Liver (tissue), 9 donors: ENCODE data around the gene SMG6. TPM values are rescaled to one million over a fixed set of nuclear protein-coding genes. Genes with fewer than 3 reads are reported as not detected.

ENCODE experiments used
- DNase-seq: peaks from one replicate; pipeline ENCODE4 v3.0.0-alpha.2; 2017; ENCODE audit warnings: low spot score
- H3K27ac ChIP-seq, 2 donors: one replicate each; pipeline ENCODE4 v1.7.0; 2013; ENCODE audit warnings: inconsistent platforms in 2 of 2, low read length in 2 of 2, control low read depth in 1 of 2, low read depth in 1 of 2, mild to moderate bottlenecking in 1 of 2
- H3K27me3 ChIP-seq, 4 donors: one replicate each; pipeline versions ENCODE4 v1.6.1 to v1.7.0; 2013; ENCODE audit warnings: low read length in 3 of 4, inconsistent platforms in 1 of 4, mild to moderate bottlenecking in 1 of 4, moderate library complexity in 1 of 4; ENCODE audit not compliant: control insufficient read depth in 4 of 4, insufficient read depth in 4 of 4
- H3K36me3 ChIP-seq, 4 donors: one replicate each; pipeline versions ENCODE4 v1.6.1 to v1.7.0; 2013; ENCODE audit warnings: low read length in 3 of 4, mild to moderate bottlenecking in 3 of 4, low read depth in 1 of 4, moderate library complexity in 1 of 4; ENCODE audit not compliant: control insufficient read depth in 4 of 4, insufficient read depth in 3 of 4
- H3K4me1 ChIP-seq, 4 donors: one replicate each; pipeline versions ENCODE4 v1.6.1 to v1.7.0; 2013; ENCODE audit warnings: low read length in 3 of 4, mild to moderate bottlenecking in 3 of 4, moderate library complexity in 1 of 4; ENCODE audit not compliant: control insufficient read depth in 4 of 4, insufficient read depth in 4 of 4
- H3K4me3 ChIP-seq, 3 donors: one replicate each; pipeline versions ENCODE4 v1.6.1 to v1.7.0; 2013; ENCODE audit warnings: low read length in 3 of 3, control low read depth in 1 of 3, low read depth in 1 of 3, mild to moderate bottlenecking in 1 of 3
- H3K9ac ChIP-seq, 2 donors: one replicate each; pipeline ENCODE4 v1.7.0; 2013; ENCODE audit warnings: low read length in 2 of 2, mild to moderate bottlenecking in 2 of 2, moderate library complexity in 2 of 2, control low read depth in 1 of 2, low read depth in 1 of 2
- H3K9me3 ChIP-seq, 4 donors: one replicate each; pipeline versions ENCODE4 v1.6.1 to v1.7.0; 2013; ENCODE audit warnings: low read length in 3 of 4; ENCODE audit not compliant: control insufficient read depth in 4 of 4
- EGR1 ChIP-seq, 2 donors: IDR thresholded peaks; 2 replicates each; pipeline ENCODE4 v1.6.1; 2016 to 2018; ENCODE audit warnings: antibody characterized with exemption in 2 of 2, low read depth in 2 of 2
- FOXA2 ChIP-seq: IDR thresholded peaks from 2 replicates; pipeline ENCODE4 v1.6.1; 2016; ENCODE audit warnings: antibody characterized with exemption
- GABPA ChIP-seq, 2 donors: IDR thresholded peaks in 1 of 2; conservative IDR thresholded peaks in 1 of 2; 2 replicates each; pipeline ENCODE4 v1.6.1; 2016; ENCODE audit warnings: antibody characterized with exemption in 2 of 2, mild to moderate bottlenecking in 1 of 2, moderate library complexity in 1 of 2
- HNF4A ChIP-seq, 2 donors: conservative IDR thresholded peaks; 2 replicates each; pipeline ENCODE4 v1.6.1; 2016; ENCODE audit warnings: antibody characterized with exemption in 2 of 2, mild to moderate bottlenecking in 2 of 2
- HNF4G ChIP-seq: IDR thresholded peaks from 2 replicates; pipeline ENCODE4 v1.6.1; 2016; ENCODE audit warnings: antibody characterized with exemption
- MAX ChIP-seq: IDR thresholded peaks from 2 replicates; pipeline ENCODE4 v1.6.1; 2016; ENCODE audit warnings: antibody characterized with exemption
- NR2F2 ChIP-seq: IDR thresholded peaks from 2 replicates; pipeline ENCODE4 v1.6.1; 2016; ENCODE audit warnings: antibody characterized with exemption
- RAD21 ChIP-seq, 2 donors: IDR thresholded peaks; 2 replicates each; pipeline ENCODE4 v1.6.1; 2016; ENCODE audit warnings: antibody characterized with exemption in 2 of 2, mild to moderate bottlenecking in 2 of 2
- TAF1 ChIP-seq: conservative IDR thresholded peaks from 2 replicates; pipeline ENCODE4 v1.6.1; 2016; ENCODE audit warnings: antibody characterized with exemption, mild to moderate bottlenecking
- YY1 ChIP-seq: IDR thresholded peaks from 2 replicates; pipeline ENCODE4 v1.6.1; 2016; ENCODE audit warnings: antibody characterized with exemption, mild to moderate bottlenecking
- WGBS: extraction: QIAGEN DNeasy Blood & Tissue Kit; methylation state at CpG from one replicate; pipeline ENCODE4 v1.1.7; 2013; 5-methylcytosine and 5-hydroxymethylcytosine counted together
- polyA plus RNA-seq, 2 donors: library from polyadenylated mRNA; stranded (reverse) in 1 of 2; unstranded in 1 of 2; fragments of 200-250 nt in 1 of 2; fragments of >200 nt in 1 of 2; fragmentation: Nextera tagmentation in 1 of 2; extraction: Ambion mirVana in 1 of 2; gene quantifications; one replicate each; pipeline versions ENCODE4 v1.2.1 to v1.2.3, GENCODE V29; 2013 to 2015
- total RNA-seq, 2 donors: library from RNA; depleted of rRNA; stranded (reverse); fragments of >200 nt; gene quantifications; one replicate each; pipeline ENCODE4 v1.2.3, GENCODE V29; 2014
- TF ChIP-seq, protein P1 (sequence below): IDR thresholded peaks from 2 replicates; pipeline ENCODE4 v1.6.1; 2016; ENCODE audit warnings: antibody characterized with exemption, mild to moderate bottlenecking
- TF ChIP-seq, protein P2 (sequence below): IDR thresholded peaks from 2 replicates; pipeline ENCODE4 v1.6.1; 2016; ENCODE audit warnings: antibody characterized with exemption
- donor health status: healthy.
- donor health status: healthy.
- donor health status: healthy.
- donor health status: healthy.
- donor health status: healthy.

The SMG6 gene
- total and polyA plus RNA-seq, 4 donors, result 4.9 to 12.0 (median 8.2) TPM

DNA sequence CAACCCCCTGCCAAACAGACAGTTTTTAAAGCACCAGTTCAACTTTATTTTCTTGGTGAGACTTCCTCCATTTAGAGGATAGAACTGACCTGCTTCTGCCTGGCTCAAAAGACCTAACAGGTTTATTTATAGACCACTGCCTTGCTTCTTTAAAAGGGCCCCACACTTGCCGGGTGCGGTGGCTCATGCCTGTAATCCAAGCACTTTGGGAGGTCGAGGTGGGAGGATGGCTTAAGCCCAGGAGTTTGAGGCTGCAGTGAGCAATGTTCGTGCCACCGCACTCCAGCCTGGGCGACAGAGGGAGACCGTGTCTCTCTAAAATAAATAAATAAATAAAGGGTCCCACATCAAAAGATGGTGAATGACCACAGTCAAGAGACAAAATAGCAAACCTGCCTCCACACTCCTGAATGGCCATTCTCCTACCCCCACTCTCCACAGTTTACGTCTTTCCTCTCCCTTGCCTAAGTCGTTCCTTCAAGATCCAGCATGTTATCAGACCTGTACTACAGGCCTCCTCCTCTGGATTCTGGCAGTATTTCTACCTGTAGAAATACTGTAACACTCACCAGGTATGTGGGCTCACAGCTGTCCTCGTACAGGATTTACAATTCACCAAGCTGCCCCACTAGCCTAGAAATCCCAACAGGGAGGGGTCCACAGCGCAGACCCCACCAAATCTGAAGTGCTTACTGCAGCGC is 95.6 kb downstream of the SMG6 start (continued):
- TF ChIP-seq, protein P1, sequence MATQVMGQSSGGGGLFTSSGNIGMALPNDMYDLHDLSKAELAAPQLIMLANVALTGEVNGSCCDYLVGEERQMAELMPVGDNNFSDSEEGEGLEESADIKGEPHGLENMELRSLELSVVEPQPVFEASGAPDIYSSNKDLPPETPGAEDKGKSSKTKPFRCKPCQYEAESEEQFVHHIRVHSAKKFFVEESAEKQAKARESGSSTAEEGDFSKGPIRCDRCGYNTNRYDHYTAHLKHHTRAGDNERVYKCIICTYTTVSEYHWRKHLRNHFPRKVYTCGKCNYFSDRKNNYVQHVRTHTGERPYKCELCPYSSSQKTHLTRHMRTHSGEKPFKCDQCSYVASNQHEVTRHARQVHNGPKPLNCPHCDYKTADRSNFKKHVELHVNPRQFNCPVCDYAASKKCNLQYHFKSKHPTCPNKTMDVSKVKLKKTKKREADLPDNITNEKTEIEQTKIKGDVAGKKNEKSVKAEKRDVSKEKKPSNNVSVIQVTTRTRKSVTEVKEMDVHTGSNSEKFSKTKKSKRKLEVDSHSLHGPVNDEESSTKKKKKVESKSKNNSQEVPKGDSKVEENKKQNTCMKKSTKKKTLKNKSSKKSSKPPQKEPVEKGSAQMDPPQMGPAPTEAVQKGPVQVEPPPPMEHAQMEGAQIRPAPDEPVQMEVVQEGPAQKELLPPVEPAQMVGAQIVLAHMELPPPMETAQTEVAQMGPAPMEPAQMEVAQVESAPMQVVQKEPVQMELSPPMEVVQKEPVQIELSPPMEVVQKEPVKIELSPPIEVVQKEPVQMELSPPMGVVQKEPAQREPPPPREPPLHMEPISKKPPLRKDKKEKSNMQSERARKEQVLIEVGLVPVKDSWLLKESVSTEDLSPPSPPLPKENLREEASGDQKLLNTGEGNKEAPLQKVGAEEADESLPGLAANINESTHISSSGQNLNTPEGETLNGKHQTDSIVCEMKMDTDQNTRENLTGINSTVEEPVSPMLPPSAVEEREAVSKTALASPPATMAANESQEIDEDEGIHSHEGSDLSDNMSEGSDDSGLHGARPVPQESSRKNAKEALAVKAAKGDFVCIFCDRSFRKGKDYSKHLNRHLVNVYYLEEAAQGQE, result no peak
- TF ChIP-seq FOXA2, result no peak
- no peak for TF ChIP-seq YY1
- TF ChIP-seq EGR1 (IDR thresholded peaks at IDR 0.05; ENCODE audit: low read depth in 2 of 2), result no peak
- TF ChIP-seq RAD21 (IDR thresholded peaks at IDR 0.05), result no peak

DNA sequence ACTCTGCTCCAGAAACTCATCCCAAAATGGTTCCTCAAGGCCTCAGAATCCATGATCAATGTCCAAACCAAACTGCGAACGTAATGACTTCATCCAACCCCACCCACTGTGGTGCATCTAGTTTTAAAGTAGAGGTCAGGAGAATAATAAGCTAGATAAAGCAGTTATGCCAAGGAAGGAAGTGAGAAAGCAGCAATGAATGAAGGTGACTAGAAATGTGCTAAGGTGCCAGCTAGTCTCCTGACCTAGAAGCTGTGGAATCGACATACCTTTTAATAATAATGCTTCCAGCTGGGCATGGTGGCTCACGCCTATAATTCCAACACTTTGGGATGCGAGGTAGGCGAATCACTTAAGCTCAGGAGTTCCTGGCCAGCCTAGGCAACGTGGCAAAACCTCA is 99.2 kb downstream of the SMG6 start:
- H3K4me3 ChIP-seq, result no peak overlapping the region
- no peaks in the 10 kb centered on the region for H3K27me3 ChIP-seq
- H3K27ac ChIP-seq, result no peak overlapping the region
- H3K36me3 ChIP-seq, result peaks cover 0 to 2% (median 0%) of the 10 kb centered on the region in 4 donors
- no peak overlapping the region for H3K9ac ChIP-seq
- WGBS, result 92% methylated on average over 7 of the region's 7 CpGs
- H3K4me1 ChIP-seq, result no peaks in the 10 kb centered on the region
- DNase-seq, result no peak
- TF ChIP-seq NR2F2, result no peak
- no peak for TF ChIP-seq EGR1 (IDR thresholded peaks at IDR 0.05; ENCODE audit: low read depth in 2 of 2)
- H3K9me3 ChIP-seq, result no peaks in the 10 kb centered on the region

- no peaks in the 10 kb centered on the region for H3K4me1 ChIP-seq
- H3K9me3 ChIP-seq, result no peaks in the 10 kb centered on the region
- H3K36me3 ChIP-seq, result peaks cover 0 to 2% (median 0%) of the 10 kb centered on the region in 4 donors
- no peak overlapping the region for H3K9ac ChIP-seq
- TF ChIP-seq GABPA (IDR thresholded peaks at IDR 0.05 in 1 of 2, conservative IDR thresholded peaks at IDR 0.05 in 1 of 2), result no peak
- TF ChIP-seq, protein P2, sequence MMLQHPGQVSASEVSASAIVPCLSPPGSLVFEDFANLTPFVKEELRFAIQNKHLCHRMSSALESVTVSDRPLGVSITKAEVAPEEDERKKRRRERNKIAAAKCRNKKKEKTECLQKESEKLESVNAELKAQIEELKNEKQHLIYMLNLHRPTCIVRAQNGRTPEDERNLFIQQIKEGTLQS, result no peak
- TF ChIP-seq YY1, result no peak
- no peak for DNase-seq
- no peak overlapping the region for H3K4me3 ChIP-seq
- 91% methylated on average over 3 of the region's 3 CpGs for WGBS
- H3K27me3 ChIP-seq, result no peaks in the 10 kb centered on the region
- no peak overlapping the region for H3K27ac ChIP-seq
Observed at GRCh38 chr17:2203818-2204217, 99.8 kb downstream of the SMG6 start.

GRCh38 chr17:2202996-2203575 is 100.5 kb downstream of the SMG6 start:
- Histone ChIP-seq H3K9ac (no peak overlapping the region), H3K27ac (no peak overlapping the region), H3K4me3 (no peak overlapping the region), H3K36me3 (peaks cover 0 to 2% (median 0%) of the 10 kb centered on the region in 4 donors), H3K4me1 (no peaks in the 10 kb centered on the region), H3K9me3 (no peaks in the 10 kb centered on the region), H3K27me3 (no peaks in the 10 kb centered on the region)
- DNase-seq, result no peak
- TF ChIP-seq HNF4G (no peak), TAF1 (no peak), MAX (no peak), RAD21 (IDR thresholded peaks at IDR 0.05) (no peak), EGR1 (IDR thresholded peaks at IDR 0.05; ENCODE audit: low read depth in 2 of 2) (no peak), YY1 (no peak), HNF4A (conservative IDR thresholded peaks at IDR 0.05) (no peak), NR2F2 (no peak)
- TF ChIP-seq, protein P1, result no peak
- 79% methylated on average over 3 of the region's 3 CpGs for WGBS
